PC-3 (cell line): ENCODE measurements around the gene LRBA. TPM values are rescaled to one million over a fixed set of nuclear protein-coding genes. Genes with fewer than 3 reads are reported as not detected.

Experiments
- ATAC-seq: fragments of 200-7000 bp; cut with Tn5 transposase; 2 replicates; pipeline ENCODE4 v1.9.1; 2020; ENCODE audit warnings: mild to moderate bottlenecking, moderate library complexity
- BruUV-seq: library from RNA; stranded (reverse); fragments of 400-500 nt; replicated peaks from 2 replicates; lab custom pipeline; 2021; lab: Mats Ljungman, UMichigan
- CTCF ChIA-PET: fragments of 300-600 bp; sonication (Branson Sonifier 250); formaldehyde crosslinking; loops from one replicate; lab custom pipeline; 2022; ENCODE audit warnings: antibody characterized with exemption; lab: Charles Lee
- POLR2A ChIA-PET: fragments of 300-600 bp; sonication (Branson Sonifier 250); formaldehyde crosslinking; loops from one replicate; lab custom pipeline; 2022; ENCODE audit warnings: antibody characterized with exemption; ENCODE audit not compliant: unreplicated experiment; lab: Charles Lee
- DNase-seq: peaks from one replicate; pipeline ENCODE4 v3.0.0-alpha.2; 2015
- H2AFZ ChIP-seq: fragments of 300-600 bp; sonication (generic); 2 replicates; pipeline ENCODE4 v1.6.0; 2016; ENCODE audit warnings: antibody characterized with exemption, low read length
- H3F3A ChIP-seq: fragments of 300-600 bp; sonication (generic); one replicate; pipeline ENCODE4 v1.6.0; 2017; ENCODE audit warnings: antibody characterized with exemption, low read length, control low read depth, mild to moderate bottlenecking; ENCODE audit not compliant: unreplicated experiment
- H3K27ac ChIP-seq: fragments of 300-600 bp; sonication (generic); 2 replicates; pipeline ENCODE4 v1.5.1; 2016; ENCODE audit warnings: mild to moderate bottlenecking, low read length
- H3K27me3 ChIP-seq: fragments of 300-600 bp; sonication (generic); 2 replicates; pipeline ENCODE4 v1.6.1; 2016; ENCODE audit warnings: low read length, mixed read lengths
- H3K36me3 ChIP-seq: fragments of 300-600 bp; sonication (generic); 2 replicates; pipeline ENCODE4 v1.6.1; 2016; ENCODE audit warnings: low read depth, mixed run types, low read length, mixed read lengths
- H3K4me1 ChIP-seq: fragments of 300-600 bp; sonication (generic); 2 replicates; pipeline ENCODE4 v1.5.1; 2016; ENCODE audit warnings: low read length; ENCODE audit not compliant: insufficient read depth
- H3K4me2 ChIP-seq: fragments of 300-600 bp; sonication (generic); 2 replicates; pipeline ENCODE4 v1.6.0; 2016; ENCODE audit warnings: low read length
- H3K4me3 ChIP-seq: fragments of 300-600 bp; sonication (generic); 2 replicates; pipeline ENCODE4 v1.5.1; 2016; ENCODE audit warnings: mild to moderate bottlenecking, low read length, mixed read lengths
- H3K79me2 ChIP-seq: fragments of 300-600 bp; sonication (generic); 2 replicates; pipeline ENCODE4 v1.6.1; 2017; ENCODE audit warnings: low read length, mixed read lengths
- H3K9ac ChIP-seq: fragments of 300-600 bp; sonication (generic); 2 replicates; pipeline ENCODE4 v1.6.0; 2016; ENCODE audit warnings: mild to moderate bottlenecking, low read length
- H3K9me2 ChIP-seq: fragments of 300-600 bp; sonication (generic); replicated peaks from 2 replicates; pipeline ENCODE4 v1.6.1; 2016; ENCODE audit warnings: mixed run types, low read length, mixed read lengths
- H3K9me3 ChIP-seq: fragments of 300-600 bp; sonication (generic); 2 replicates; pipeline ENCODE4 v1.6.1; 2016; ENCODE audit warnings: low read length, mixed read lengths
- H4K20me1 ChIP-seq: fragments of 300-600 bp; sonication (generic); 2 replicates; pipeline ENCODE4 v1.6.1; 2016; ENCODE audit warnings: low read length, mixed read lengths
- CTCF ChIP-seq: fragments of 300-600 bp; sonication (generic); conservative IDR thresholded peaks from 2 replicates; pipeline ENCODE4 v1.5.1; 2017; ENCODE audit warnings: antibody characterized with exemption, low read depth, mild to moderate bottlenecking, low read length
- EZH2 ChIP-seq: fragments of 300-600 bp; sonication (generic); IDR thresholded peaks from one replicate; pipeline ENCODE4 v1.6.1; 2017; ENCODE audit warnings: antibody characterized with exemption, mild to moderate bottlenecking, low read length; ENCODE audit not compliant: unreplicated experiment
- EZH2phosphoT487 ChIP-seq: fragments of 300-600 bp; sonication (generic); IDR thresholded peaks from 2 replicates; pipeline ENCODE4 v1.6.1; 2018; ENCODE audit warnings: mild to moderate bottlenecking, antibody characterized with exemption, low read length, borderline replicate concordance
- intact Hi-C: fragments of 100-400 bp; cut with micrococcal nuclease; formaldehyde crosslinking; loops from 2 replicates; pipeline ENCODE4 v1.9.0; 2023
- total RNA-seq: library from RNA; depleted of rRNA; stranded (reverse); fragments of >200 nt; gene quantifications from 2 replicates; pipeline ENCODE4 v1.2.3, GENCODE V29; 2014

The LRBA gene
- total RNA-seq, 1 experiment from 2014 or later, result 40.8 TPM

- Histone ChIP-seq H3K4me1 (no peaks in the 10 kb centered on the region), H3K4me3 (no peak overlapping the region), H3F3A (no peaks in the 10 kb centered on the region), H3K36me3 (no peaks in the 10 kb centered on the region), H3K4me2 (no peak overlapping the region), H3K9me3 (no peaks in the 10 kb centered on the region), H3K79me2 (no peaks in the 10 kb centered on the region), H4K20me1 (no peaks in the 10 kb centered on the region), H2AFZ (no peak overlapping the region), H3K9ac (no peak overlapping the region), H3K27me3 (no peaks in the 10 kb centered on the region), H3K9me2 (no peaks in the 10 kb centered on the region), H3K27ac (no peak overlapping the region)
- no peak for DNase-seq
- no TSS peak for BruUV-seq
- intact Hi-C loops, result loop anchor here (1.0 kb wide), 1 partner anchor 20 kb away; no protein-coding TSS in a partner anchor
- ChIA-PET POLR2A (no interaction called here), CTCF (interaction anchor here (0.6 kb wide), 1 partner anchor 15 kb away, joined by 7 read pairs; no protein-coding TSS in a partner anchor)
- no peak for ATAC-seq
- TF ChIP-seq CTCF (no peak), EZH2phosphoT487 (no peak), EZH2 (no peak)
These were observed 755.1 kb downstream of the LRBA start for GRCh38 chr4:150259861-150260567.

- ATAC-seq, result no peak
- no peak for DNase-seq
- BruUV-seq, result no TSS peak
These were observed 756.5 kb downstream of the LRBA start for GRCh38 chr4:150258569-150258968.

More at GRCh38 chr4:150258569-150258968, 756.5 kb downstream of the LRBA start:
- Histone ChIP-seq H3K36me3 (no peaks in the 10 kb centered on the region), H2AFZ (no peak overlapping the region), H3K4me3 (no peak overlapping the region), H4K20me1 (no peaks in the 10 kb centered on the region), H3K9me3 (no peaks in the 10 kb centered on the region), H3K4me1 (no peaks in the 10 kb centered on the region), H3K9me2 (no peaks in the 10 kb centered on the region), H3K9ac (no peak overlapping the region), H3K79me2 (no peaks in the 10 kb centered on the region), H3K4me2 (no peak overlapping the region), H3K27ac (no peak overlapping the region), H3F3A (no peaks in the 10 kb centered on the region), H3K27me3 (no peaks in the 10 kb centered on the region)
- ChIA-PET CTCF (no interaction called here), POLR2A (no interaction called here)
- intact Hi-C loops, result no loop called here
- no peak for TF ChIP-seq CTCF
- no peak for TF ChIP-seq EZH2phosphoT487
- no peak for TF ChIP-seq EZH2
